GM13977 (cell line): ENCODE results near the gene TM2D1.
"Not testable (repeated sequence)": the region's sequence is repeated elsewhere in the genome, so short reads cannot be mapped to it uniquely, and the experiment has no call there.

Source experiments
- DNase-seq: peaks from one replicate; pipeline ENCODE4 v3.0.0; 2012; ENCODE audit warnings: low spot score
- in situ Hi-C: fragments of 300-500 bp; cut with MboI; formaldehyde crosslinking; loops from one replicate; pipeline ENCODE4 v1.12.0; 2022; ENCODE audit warnings: low sequenced_read_pairs, low pct_unique_long_range_greater_than_20kb, mixed read lengths, inconsistent platforms; ENCODE audit not compliant: unreplicated experiment
- TF ChIP-seq, protein P1 (sequence below): IDR thresholded peaks from 2 replicates; pipeline ENCODE4 v1.5.1; 2012; ENCODE audit warnings: mild to moderate bottlenecking, control low read depth; ENCODE audit not compliant: insufficient read depth; ENCODE audit errors: extremely low read depth, missing control alignments

Gene TM2D1

DNA sequence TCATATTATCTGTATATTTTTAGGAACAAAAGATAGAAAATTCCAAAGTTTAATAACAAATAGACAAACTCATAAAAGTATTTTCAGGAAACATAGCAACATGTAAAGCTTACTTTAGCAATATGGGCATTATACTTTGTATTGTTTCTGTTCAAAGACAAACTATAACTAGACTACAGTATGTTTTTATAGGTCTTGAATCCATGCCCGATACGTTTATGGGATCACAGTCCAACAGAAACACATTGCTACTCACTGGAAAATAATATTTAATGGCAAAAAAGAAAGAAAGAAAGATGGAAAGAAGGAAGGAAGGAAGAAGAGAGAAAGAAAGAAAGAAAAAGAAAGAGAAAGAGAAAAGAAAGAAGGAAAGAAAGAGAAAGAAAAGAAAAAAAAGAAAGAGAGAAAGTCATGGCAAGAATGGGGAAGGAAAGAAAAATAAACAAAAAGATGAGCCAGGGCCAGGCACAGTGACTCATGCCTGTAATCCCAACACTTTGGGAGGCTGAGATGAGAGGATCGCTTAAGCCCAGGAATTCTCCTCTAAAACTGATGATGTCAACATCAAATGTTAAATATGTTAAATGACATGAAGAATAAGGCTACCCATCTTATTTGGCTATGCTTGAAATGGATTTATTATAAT, 32.7 kb downstream of the TM2D1 start:
- DNase-seq, result no peak
- TF ChIP-seq, protein P1, sequence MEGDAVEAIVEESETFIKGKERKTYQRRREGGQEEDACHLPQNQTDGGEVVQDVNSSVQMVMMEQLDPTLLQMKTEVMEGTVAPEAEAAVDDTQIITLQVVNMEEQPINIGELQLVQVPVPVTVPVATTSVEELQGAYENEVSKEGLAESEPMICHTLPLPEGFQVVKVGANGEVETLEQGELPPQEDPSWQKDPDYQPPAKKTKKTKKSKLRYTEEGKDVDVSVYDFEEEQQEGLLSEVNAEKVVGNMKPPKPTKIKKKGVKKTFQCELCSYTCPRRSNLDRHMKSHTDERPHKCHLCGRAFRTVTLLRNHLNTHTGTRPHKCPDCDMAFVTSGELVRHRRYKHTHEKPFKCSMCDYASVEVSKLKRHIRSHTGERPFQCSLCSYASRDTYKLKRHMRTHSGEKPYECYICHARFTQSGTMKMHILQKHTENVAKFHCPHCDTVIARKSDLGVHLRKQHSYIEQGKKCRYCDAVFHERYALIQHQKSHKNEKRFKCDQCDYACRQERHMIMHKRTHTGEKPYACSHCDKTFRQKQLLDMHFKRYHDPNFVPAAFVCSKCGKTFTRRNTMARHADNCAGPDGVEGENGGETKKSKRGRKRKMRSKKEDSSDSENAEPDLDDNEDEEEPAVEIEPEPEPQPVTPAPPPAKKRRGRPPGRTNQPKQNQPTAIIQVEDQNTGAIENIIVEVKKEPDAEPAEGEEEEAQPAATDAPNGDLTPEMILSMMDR, result no peak
- in situ Hi-C loops, result no loop called here

DNA sequence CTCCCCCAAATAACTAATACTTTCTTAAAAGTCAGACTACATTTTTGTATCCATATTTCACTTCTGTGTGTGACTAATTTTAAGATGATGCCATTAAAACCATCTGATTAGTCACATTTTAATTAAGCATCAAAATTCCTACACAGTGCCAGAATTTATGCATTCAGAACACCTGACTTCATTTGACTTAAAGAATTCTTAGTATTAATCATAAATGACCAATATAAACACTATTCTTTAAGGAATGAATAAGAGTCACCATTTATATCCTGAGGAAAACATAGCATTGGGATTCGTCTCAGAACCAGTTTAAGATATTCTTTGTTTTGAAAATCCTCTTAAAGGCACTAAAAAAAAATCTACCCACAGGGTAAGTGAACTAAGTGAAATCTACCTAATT, 37.0 kb downstream of the TM2D1 start:
- no peak for DNase-seq
- in situ Hi-C loops, result no loop called here
- TF ChIP-seq, protein P1, result no peak

DNA sequence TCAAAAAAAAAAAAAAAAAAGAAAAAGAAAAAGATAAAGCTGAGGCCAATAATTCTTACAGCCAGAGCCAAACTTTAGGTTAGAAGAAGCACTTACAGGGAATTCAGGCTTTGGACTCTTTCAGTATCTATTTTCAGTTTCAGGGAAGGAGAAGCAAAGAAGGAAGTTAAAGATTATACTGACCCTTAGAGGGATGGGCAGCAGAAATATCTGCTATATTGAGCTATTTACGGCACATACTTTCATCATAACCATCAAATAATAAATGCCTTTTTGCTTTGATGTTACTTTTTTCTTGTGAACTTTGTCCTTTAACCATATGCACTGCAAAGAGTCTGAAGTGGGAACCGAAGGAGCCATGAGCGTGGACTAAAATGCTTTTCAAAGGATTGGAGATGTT, 42.0 kb downstream of the TM2D1 start:
- TF ChIP-seq, protein P1, result no peak
- in situ Hi-C loops, result no loop called here

DNA sequence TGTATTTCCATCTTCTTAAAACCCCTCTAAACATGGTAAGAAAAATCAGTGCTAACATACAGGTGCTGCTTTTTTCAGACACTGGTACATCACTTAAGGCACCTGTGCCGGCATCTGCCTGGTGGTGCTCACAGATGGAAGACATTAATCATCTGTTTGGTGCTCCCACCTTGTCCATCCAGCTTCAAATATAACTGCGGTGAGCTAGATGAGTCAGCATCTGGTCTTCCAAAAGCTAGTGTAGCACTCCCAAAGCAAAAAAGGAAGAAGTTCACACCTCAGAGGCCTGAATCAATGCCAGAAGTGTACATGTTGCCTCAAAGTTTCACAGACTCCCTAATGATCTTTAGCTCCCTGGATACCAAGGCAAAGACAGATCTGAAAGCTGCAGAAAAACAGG, 44.4 kb downstream of the TM2D1 start:
- DNase-seq, result no peak
- TF ChIP-seq, protein P1, result no peak
- in situ Hi-C loops, result no loop called here

More for the DNA sequence above, 42.0 kb downstream of the TM2D1 start:
- DNase-seq, result no peak

DNA sequence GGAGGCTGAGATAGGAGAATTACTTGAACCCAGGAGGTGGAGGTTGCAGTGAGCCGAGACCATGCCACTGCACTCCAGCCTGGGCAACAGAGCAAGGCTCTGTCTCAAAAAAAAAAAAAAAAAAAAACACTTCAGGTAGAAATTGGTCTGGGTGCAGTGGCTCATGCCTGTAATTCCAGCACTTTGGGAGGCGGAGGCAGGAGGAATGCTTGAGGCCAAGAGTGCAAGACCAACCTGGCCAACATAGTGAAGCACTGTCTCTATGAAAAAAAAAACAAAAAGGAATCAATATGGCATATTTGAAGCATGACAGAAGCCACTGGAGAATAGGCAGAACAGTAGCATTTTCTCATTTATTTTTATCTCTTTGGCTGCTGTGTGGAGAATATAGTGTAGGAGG, 48.1 kb downstream of the TM2D1 start:
- in situ Hi-C loops, DNase-seq: not testable (repeated sequence)

DNA sequence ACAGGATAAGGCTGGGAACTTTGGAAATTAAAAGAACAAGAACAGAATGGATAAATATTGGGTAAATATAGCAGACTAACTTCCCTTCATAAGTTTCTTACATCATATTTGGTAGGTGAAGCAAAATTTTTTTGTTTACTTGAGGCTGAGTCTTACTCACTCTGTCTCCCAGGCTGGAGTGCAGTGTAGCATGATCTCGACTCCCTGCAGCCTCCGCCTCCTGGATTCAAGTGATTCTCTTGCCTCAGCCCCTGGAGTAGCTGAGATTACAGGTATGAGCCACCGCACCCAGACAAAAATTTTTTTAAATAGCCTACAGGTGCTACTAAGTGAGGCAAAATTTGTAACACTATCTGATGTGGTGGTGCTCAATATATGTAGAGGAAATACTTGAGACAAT, 50.7 kb downstream of the TM2D1 start:
- TF ChIP-seq, protein P1, result no peak
- no peak for DNase-seq

DNA sequence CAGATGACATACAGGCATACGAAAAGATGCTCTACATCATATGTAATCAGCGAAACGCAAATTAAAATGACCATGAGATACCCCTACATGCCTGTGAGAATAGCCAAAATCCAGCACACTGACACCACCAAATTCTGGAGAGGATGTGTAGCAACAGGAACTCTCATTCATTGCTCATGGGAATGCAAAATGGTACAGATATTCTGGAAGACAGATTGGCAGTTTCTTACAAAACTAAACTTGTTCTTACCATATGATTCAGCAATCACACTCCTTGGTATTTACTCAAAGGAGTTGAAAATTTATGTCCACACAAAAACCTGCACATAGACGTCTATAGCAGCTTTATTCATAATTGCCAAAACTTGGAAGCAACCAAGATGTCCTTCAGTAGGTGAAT, 52.6 kb downstream of the TM2D1 start:
- in situ Hi-C loops, result no loop called here
- no peak for DNase-seq
- TF ChIP-seq, protein P1, result no peak

More for the DNA sequence above, 50.7 kb downstream of the TM2D1 start:
- in situ Hi-C loops, result no loop called here
